NCI-H1105 treated with DMSO at 0.1 percent for 48 hours (cell line): ENCODE data around the gene ZSWIM6.

Source experiments
- DNase-seq: peaks from one replicate; lab custom pipeline; 2025; lab: John Stamatoyannopoulos, UW

Gene ZSWIM6

DNA sequence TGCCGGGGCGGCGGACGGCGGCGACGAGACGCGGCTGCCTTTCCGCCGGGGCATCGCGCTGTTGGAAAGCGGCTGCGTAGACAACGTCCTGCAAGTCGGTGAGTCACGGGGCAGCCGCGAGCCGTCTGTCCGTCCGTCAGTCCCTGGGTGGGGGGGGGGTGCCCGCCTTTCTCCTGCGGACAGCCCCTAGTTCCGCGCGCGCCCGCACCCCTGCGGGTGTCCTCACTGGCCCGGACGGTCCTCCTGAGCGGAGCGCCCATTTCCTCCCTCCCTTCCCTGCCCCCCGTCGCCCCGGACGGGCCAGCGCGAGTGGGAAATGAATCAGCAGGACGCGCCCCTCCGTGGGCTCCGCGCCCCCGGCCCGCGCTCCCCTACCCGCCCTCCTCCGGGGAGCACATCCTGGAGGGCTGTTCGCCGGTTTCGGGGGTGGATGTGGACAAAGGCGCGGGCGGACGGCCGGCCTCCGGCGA lies 828 bp downstream of the ZSWIM6 start:
- no peak for DNase-seq

DNA sequence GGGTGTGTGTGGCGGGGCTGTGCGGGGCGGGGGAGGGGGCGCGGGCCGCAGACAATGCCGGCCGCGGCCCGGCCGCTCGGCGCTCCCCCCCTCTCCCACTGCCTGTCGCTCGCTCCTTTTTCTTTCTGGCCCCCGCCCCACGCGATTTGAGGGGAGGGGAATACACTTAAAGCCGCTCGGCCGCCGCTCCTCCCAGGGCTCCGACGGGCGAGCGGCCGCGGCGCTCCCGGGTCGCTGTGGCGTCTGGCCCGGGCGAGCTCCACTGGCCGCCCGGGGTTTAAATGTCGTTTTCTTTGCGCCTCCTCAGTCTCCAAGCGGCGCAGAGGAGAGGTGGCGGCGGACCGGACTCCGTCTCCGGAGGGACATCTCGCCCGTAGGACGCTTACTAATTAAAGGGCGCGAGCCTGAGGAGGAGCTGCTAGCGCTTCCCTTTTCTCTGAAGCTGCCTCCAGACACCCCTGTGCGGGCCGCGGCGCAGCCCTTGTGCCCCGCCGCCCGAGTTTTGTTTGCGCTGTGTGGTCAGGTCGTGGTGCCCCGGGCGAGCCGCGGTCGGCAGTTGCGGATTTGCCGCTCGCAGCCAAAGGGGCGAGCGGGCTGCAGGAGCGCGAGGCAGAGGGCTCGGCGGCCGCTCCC lies 1.4 kb downstream of the ZSWIM6 start:
- peak; percentile 5 for DNase-seq

DNA sequence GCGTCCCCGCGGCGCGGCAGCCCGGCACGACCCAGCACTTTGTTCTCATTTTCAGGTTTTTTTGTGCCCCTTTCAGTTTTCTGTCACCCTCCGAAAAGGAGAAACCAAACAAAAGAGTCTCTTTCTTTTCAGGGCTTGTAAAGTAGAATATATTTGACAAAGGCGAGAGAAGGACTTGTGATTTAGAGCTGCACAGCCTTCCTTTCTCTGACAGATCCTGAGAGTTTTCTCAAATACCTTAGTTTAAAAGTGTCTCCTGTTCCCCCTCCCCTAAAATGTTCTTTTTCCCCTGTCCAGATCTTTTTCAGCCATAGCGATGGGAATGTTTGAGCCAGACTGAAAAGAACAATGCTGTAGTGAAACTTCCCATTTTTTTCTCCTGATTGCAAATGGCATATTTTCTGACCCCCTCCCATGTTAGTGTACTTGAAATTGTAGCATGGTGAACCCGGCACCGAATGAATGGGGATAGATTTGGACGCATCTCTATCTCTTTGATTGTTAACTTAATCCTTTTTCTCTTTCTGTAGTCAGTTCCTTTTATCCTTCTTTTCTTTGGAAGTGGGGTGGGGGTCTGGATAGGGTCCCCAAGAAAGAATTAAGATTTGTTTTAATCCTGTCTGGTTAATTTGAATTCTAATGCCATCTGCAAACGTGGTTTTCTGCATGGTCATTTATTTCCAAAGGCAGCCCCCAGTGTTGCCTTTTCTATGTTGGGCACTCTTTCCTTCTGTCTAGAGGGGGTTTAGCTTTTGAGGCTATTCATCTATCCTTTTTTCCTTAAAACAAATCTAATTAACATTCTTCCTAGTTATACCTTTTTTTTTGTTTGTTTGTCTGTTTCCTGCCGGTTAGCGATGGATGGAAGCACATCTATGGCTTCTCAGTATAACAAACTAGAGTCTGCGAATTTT lies 2.2 kb downstream of the ZSWIM6 start:
- DNase-seq = no peak

DNA sequence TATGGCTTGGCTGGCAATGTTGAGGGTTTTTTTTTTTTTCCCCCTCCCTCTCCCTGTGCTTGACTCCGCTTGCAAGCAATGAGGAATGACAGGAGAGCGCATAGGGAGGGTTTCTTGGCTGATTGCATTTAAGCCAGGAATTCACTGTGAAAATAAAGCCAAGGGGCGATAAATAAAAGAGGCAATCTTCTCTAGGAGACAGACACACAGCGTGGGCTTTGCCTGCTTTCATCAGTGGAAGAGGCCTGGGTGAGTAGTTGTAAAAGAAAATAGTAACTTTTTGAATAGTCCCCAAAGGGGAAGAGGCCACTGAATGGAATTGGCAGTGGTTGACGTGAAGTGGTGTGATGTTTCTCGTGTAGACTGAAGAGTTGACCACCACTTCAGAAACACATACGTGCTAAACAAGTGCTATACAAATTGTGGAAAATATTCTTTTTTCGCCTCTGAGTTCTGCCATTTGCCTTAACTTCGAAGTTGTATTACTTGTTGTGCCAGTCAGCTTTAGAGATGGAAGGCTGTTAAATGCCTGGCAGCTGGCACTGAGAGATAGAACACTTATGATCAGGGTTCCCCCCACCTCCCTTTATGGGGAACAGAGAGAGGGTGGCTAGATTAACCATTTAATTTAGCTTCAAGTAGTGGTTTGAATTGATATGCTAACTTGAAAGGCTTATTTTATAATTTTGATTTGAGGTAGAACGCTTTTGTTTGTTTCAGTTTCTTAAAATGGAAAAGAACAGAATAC lies 3.0 kb downstream of the ZSWIM6 start:
- DNase-seq = peak; percentile 9

DNA sequence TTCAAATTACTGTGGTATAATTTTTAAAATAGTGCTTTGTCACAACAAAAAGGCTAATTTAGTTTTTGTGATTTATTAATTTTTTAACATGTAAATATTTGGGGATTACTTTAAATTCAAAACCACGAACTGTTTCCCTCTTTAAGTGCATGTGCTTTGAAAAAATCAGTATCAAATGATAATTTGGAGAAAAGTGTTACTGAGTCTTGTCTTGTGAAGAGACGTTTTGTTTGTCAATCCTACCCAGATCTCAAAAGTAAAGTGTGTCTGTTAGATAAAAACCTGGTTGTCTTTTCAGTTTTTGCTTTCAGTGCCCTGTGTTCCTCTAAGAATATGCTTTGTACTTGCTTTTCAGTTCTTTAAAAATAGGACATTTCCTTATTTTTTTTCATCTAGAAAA lies 7.7 kb downstream of the ZSWIM6 start:
- no peak for DNase-seq

DNA sequence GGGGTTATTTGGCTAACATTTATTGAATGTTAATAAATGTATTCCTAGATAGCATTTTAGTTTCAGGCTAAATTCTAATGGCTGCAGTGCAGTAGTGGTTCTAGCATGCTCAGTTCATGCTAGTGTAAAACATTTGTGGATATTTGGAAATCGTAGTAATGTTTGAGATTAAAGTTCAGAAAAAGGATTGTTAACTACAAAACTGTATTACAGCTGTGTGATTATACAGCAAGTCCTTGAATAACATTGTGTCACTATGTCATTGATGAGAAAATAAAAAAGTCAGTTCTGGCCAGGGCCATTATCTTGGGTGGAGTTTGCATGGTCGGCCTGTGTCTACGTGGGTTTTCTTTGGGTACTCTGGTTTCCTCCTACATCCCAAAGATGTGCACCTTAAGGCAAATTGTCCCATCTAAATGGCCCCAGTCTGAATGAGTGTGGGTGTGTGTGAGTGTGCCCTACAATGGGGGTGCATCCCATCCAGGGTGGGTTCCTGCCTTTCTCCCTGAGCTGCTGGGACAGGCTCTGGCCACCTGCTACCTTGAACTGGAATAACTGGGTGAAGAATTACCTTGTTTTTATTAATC lies 8.8 kb downstream of the ZSWIM6 start:
- no peak for DNase-seq

- no peak for DNase-seq
These were observed 10.0 kb downstream of the ZSWIM6 start for GRCh38 chr5:61342071-61342501.

GRCh38 chr5:61344187-61344944 lies 12.3 kb downstream of the ZSWIM6 start:
- no peak for DNase-seq

- DNase-seq = no peak
These were observed 14.5 kb downstream of the ZSWIM6 start for GRCh38 chr5:61346511-61346910.

DNA sequence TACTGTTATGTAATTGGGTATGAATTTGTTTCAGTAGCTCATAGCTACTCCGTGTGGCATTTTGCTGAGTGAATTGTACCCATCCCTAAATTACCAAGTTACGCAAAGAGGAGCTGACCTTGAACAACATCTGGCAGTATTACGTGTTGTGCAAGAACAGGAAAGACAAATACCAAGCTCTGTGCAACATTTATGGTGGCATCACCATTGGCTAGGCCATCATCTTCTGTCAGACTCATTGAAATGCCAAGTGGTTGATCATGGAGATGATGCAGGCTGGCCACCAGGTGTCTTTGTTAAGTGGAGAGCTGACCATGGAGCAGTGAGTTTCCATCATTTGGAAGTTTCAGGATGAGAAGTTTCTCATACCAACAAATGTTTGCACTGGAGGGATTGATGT lies 15.0 kb downstream of the ZSWIM6 start:
- DNase-seq = no peak

GRCh38 chr5:61348447-61348846 lies 16.4 kb downstream of the ZSWIM6 start:
- no peak for DNase-seq

DNA sequence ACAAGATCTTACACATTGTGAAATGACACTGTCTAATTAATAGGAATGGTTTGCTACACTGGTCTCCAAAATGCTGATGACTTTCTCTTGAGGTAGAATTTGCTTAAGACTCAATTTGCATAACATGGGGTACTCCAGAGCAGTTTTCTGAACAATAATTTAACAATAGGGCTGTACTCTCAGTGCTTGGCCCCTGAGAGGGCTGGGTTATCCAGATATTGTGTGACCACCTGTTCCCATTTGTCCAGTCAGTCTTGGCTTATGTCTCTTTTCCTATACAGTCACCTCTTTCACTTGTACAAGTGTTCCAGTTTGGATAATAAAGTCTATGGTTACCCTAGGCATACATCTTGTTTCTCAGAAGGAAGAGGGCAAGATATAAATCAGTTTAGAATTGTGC lies 17.9 kb downstream of the ZSWIM6 start:
- DNase-seq = no peak

GRCh38 chr5:61350535-61350934 lies 18.5 kb downstream of the ZSWIM6 start:
- DNase-seq = no peak

DNA sequence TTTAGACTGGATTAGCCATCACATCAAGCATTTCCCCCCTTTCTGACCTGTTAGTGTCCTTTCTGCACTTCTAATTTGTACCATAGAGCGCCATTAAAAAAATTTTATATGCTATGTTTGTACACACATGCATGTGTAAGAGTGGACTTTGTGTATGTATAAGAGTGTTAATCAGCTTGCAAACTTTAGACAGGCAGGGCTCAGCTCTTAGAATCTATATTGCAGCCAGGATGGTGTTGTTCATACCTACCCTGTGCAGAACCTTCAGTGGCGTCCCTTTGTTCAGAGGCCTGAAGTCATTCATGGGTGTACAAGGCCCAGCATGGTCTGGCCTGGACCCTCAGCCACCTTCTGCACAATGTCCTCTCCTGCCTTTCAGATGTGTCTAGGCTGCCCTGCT lies 19.7 kb downstream of the ZSWIM6 start:
- no peak for DNase-seq

GRCh38 chr5:61352180-61352579 lies 20.1 kb downstream of the ZSWIM6 start:
- no peak for DNase-seq

- no peak for DNase-seq
These were observed 20.6 kb downstream of the ZSWIM6 start for GRCh38 chr5:61352612-61353156.

DNA sequence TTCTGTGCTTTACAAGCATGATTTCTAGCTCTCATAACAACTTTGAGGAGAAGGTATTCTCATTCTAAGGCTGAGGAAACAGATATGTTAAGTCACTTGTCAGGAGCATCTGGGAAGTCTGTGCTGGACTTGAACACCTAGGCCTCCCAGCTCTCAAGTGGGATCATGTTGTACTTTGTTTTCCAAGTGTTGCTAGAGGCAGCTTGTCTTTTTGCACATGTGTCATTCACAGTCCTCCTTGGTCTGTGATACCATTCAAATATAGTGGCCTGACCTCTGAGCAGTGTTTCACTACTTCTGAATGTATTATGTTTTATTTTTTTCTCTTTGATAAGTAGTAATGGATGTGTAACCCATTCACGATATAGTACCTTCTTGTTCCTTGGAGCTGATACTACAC lies 21.2 kb downstream of the ZSWIM6 start:
- no peak for DNase-seq

DNA sequence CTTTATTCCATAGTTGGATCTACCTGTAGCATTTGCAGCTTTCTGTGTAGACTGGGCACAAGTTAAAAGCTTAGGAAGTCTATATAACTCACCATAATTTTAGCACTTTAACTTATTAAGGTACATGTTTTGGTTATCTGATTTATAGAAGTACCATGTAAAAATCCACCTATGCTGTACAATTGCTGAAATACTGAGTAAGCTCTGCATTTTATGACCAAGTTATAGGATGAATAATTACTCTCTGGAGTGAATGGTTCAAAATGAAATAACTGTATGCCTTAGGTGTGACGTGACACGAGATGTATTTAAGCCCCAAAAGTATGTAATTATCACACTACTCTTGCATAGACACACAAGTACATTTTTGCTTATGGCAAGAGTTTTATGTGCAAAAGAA lies 22.1 kb downstream of the ZSWIM6 start:
- DNase-seq = no peak

DNA sequence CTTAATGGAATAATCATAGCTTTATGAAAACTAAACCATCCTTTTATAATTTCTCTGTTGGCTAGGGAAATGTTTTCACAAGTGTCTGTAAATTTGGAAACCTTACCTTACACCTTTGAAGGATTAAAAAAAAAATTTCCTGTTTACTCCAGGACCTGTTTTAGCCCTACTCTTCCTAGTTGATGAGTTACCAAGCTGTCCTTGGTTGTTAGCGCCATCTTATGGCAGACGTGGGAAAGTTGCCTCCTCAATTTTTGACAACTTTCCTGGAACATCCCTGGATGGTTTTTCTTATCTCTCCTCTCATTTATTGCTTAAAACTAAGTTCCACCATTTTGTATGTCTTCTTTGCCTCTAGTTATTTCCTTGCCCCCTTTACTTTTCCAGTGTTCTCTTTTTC lies 25.7 kb downstream of the ZSWIM6 start:
- DNase-seq = no peak

DNA sequence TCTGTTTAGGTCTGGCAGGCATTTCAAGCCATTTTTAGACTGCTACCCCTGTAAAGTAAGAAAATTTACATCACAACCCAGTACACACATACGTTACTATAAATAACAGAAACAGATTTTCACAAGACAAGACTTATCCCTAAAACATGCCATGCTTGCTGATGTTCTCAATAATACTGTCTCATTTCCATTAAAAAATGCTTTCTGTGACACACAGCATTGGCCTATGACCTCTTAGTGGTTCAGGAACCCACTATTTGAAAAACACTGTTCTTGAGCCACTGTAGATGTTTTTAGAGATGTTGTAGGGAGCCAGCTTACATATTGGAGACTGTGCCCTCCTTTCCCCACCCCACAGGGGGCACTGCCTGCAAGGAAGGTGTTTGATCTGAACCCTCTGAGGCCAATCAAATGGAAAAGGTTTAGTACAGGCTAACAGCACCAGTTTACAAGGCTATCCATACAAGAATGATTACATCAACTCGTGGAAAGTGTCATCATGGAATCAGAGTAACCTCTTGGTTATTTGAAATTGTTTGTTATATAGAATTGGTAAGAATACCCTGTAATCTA lies 30.8 kb downstream of the ZSWIM6 start:
- no peak for DNase-seq
